Common myeloid progenitor, CD34-positive (primary cell): Measurements from ENCODE around the gene TENM3.

Experiments used
- CTCF ChIA-PET: fragments of 350-600 bp; sonication (Branson Sonifier 250); formaldehyde crosslinking; loops from one replicate; lab custom pipeline; 2021; ENCODE audit warnings: antibody characterized with exemption; lab: Charles Lee
- POLR2A ChIA-PET: fragments of 350-600 bp; sonication (Branson Sonifier 250); formaldehyde crosslinking; loops from one replicate; lab custom pipeline; 2021; ENCODE audit warnings: antibody characterized with exemption; lab: Charles Lee
- DNase-seq, 3 donors: peaks; one replicate each; pipeline versions ENCODE4 v3.0.0 to v3.0.0-alpha.2; 2013
- H3K27ac ChIP-seq, 2 experiments: 1 replicate in 1 of 2; 2 replicates in 1 of 2; pipeline ENCODE4 v1.7.0; 2013; ENCODE audit warnings: inconsistent platforms in 2 of 2, low read length in 2 of 2, mild to moderate bottlenecking in 2 of 2, low read depth in 1 of 2, moderate library complexity in 1 of 2; ENCODE audit not compliant: severe bottlenecking in 2 of 2, insufficient read depth in 1 of 2, poor library complexity in 1 of 2
- H3K27me3 ChIP-seq, 5 experiments: replicated peaks in 2 of 5; 1 replicate in 3 of 5; 2 replicates in 2 of 5; pipeline versions ENCODE4 v1.6.1 to v1.7.0; 2013; ENCODE audit warnings: low read length in 4 of 5, mild to moderate bottlenecking in 2 of 5, moderate library complexity in 2 of 5, inconsistent platforms in 1 of 5; ENCODE audit not compliant: insufficient read depth in 5 of 5, control insufficient read depth in 4 of 5
- H3K36me3 ChIP-seq, 4 experiments: 1 replicate in 2 of 4; 2 replicates in 2 of 4; pipeline versions ENCODE4 v1.6.1 to v1.7.0; 2013; ENCODE audit warnings: low read length in 3 of 4, control low read depth in 1 of 4, mild to moderate bottlenecking in 1 of 4; ENCODE audit not compliant: control insufficient read depth in 4 of 4, insufficient read depth in 4 of 4
- H3K4me1 ChIP-seq, 4 experiments: 1 replicate in 3 of 4; 2 replicates in 1 of 4; pipeline versions ENCODE4 v1.6.1 to v1.7.1; 2013; ENCODE audit warnings: low read length in 3 of 4, mild to moderate bottlenecking in 3 of 4, control low read depth in 1 of 4, inconsistent platforms in 1 of 4, moderate library complexity in 1 of 4; ENCODE audit not compliant: control insufficient read depth in 4 of 4, insufficient read depth in 4 of 4; ENCODE audit errors: control extremely low read depth in 1 of 4
- H3K4me3 ChIP-seq, 7 experiments: 1 replicate in 4 of 7; 2 replicates in 3 of 7; pipeline versions ENCODE4 v1.5.1 to v1.7.0; 2013; ENCODE audit warnings: mild to moderate bottlenecking in 7 of 7, low read length in 6 of 7, moderate library complexity in 6 of 7, inconsistent platforms in 2 of 7, low read depth in 2 of 7, control low read depth in 1 of 7; ENCODE audit not compliant: insufficient read depth in 4 of 7, control insufficient read depth in 1 of 7; ENCODE audit errors: extremely low read depth in 1 of 7
- H3K9me3 ChIP-seq, 5 experiments: 1 replicate in 4 of 5; 2 replicates in 1 of 5; pipeline versions ENCODE4 v1.6.1 to v1.7.1; 2013; ENCODE audit warnings: low read length in 4 of 5, mild to moderate bottlenecking in 2 of 5, inconsistent platforms in 1 of 5, low read depth in 1 of 5, moderate library complexity in 1 of 5; ENCODE audit not compliant: control insufficient read depth in 4 of 5, insufficient read depth in 2 of 5; ENCODE audit errors: control extremely low read depth in 1 of 5
- WGBS: methylation state at CpG from one replicate; pipeline ENCODE4 v1.1.5; 2013; ENCODE audit not compliant: insufficient coverage; 5-methylcytosine and 5-hydroxymethylcytosine counted together

The TENM3 gene

GRCh38 chr4:182827954-182828353 lies 584.8 kb downstream of the TENM3 start:
- H3K4me3 ChIP-seq = no peak overlapping the region
- H3K9me3 ChIP-seq = peaks cover 0 to 3% (median 0%) of the 10 kb centered on the region in 5 experiments
- CTCF ChIA-PET = interaction anchor here (1.3 kb wide), 1 partner anchor 18 kb away, joined by 3 read pairs; no protein-coding TSS in a partner anchor
- DNase-seq = no peak
- POLR2A ChIA-PET = no interaction called here
- no peak overlapping the region for H3K27ac ChIP-seq
- WGBS = 85% methylated on average over 7 of the region's 9 CpGs
- peaks cover 10 to 75% (median 58%) of the 10 kb centered on the region in 4 experiments for H3K4me1 ChIP-seq
- no peaks in the 10 kb centered on the region for H3K36me3 ChIP-seq
- no peaks in the 10 kb centered on the region for H3K27me3 ChIP-seq

DNA sequence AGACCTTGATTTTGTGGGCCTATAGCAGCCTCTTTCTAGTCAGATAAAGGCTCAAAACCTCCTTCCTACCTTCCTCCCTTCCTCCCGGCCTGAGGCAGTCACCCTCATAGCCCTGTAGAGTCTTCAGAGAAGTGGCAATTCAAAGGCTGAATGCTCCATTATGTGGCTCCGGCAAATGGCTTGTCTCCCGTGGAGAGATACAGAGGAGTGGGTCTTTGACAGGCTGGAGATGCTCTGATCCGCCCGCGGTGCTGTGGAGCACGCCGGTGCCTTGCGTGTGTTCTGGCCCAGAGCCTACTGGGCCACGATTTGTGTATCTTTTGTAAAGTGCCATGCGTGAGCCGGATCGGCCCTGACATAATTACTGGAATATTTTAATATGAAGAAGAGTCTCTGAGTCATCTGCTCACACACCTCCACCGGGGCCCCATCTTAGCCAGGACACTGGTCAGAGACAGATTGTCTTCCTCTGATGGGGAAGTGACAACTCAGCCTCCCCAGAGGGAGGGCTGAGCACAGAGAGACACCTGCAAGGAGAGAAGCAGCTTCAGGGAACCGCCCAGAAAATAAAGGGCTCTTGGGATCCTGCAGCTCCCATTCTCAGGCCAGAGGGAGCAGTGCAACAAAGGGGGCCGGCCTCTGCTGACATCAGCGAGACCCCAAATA lies 585.3 kb downstream of the TENM3 start:
- Histone ChIP-seq H3K9me3 (peaks cover 0 to 3% (median 0%) of the 10 kb centered on the region in 5 experiments), H3K4me1 (peaks cover 10 to 71% (median 54%) of the 10 kb centered on the region in 4 experiments), H3K27ac (no peak overlapping the region), H3K36me3 (no peaks in the 10 kb centered on the region), H3K27me3 (no peaks in the 10 kb centered on the region), H3K4me3 (no peak overlapping the region)
- POLR2A ChIA-PET = no interaction called here
- CTCF ChIA-PET = interaction anchor here (1.3 to 1.9 kb wide), 4 partner anchors 14 to 20 kb away, joined by 3 to 5 read pairs (median 4); no protein-coding TSS in a partner anchor
- no peak for DNase-seq
- WGBS = 86% methylated on average over 14 of the region's 17 CpGs

- POLR2A ChIA-PET = no interaction called here
- H3K27ac ChIP-seq = no peak overlapping the region
- 97% methylated on average over 9 of the region's 9 CpGs for WGBS
- no peak overlapping the region for H3K4me3 ChIP-seq
- DNase-seq = no peak
- CTCF ChIA-PET = interaction anchor here (1.1 to 1.9 kb wide), 4 partner anchors 13 to 268 kb away, joined by 3 to 5 read pairs (median 4); no protein-coding TSS in a partner anchor
- peaks cover 10 to 64% (median 48%) of the 10 kb centered on the region in 4 experiments for H3K4me1 ChIP-seq
- peaks cover 0 to 3% (median 0%) of the 10 kb centered on the region in 5 experiments for H3K9me3 ChIP-seq
- H3K27me3 ChIP-seq = no peaks in the 10 kb centered on the region
- no peaks in the 10 kb centered on the region for H3K36me3 ChIP-seq
Measured at GRCh38 chr4:182829196-182829595, 586.0 kb downstream of the TENM3 start.

DNA sequence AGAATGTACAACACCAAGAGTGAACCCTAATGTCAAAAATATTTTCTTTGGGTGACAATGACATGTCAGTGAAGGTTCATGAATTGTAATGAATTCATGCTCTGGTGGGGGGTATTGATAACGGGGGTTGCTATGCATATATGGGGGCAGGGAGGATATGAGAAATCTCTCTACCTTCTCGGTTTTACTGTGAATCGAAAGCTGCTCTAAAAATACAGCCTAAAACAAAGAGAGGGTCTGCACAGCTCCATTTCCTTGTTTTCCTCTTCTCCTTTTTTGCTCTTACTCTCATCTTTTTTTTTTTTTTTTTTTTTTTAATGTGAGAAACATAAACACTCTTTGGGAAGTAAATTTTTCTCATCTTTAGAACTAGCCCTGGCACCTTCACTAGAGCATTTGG lies 588.2 kb downstream of the TENM3 start:
- Histone ChIP-seq H3K36me3 (no peaks in the 10 kb centered on the region), H3K27ac (no peak overlapping the region), H3K4me3 (no peak overlapping the region), H3K27me3 (no peaks in the 10 kb centered on the region), H3K4me1 (peaks cover 10 to 49% (median 30%) of the 10 kb centered on the region in 4 experiments), H3K9me3 (peaks cover 0 to 3% (median 0%) of the 10 kb centered on the region in 5 experiments)
- CTCF ChIA-PET = interaction anchor here (1.6 kb wide), 1 partner anchor 9 kb away, joined by 4 read pairs; no protein-coding TSS in a partner anchor
- WGBS = no CpG with 5 or more reads among the region's 3 CpGs
- POLR2A ChIA-PET = no interaction called here
- no peak for DNase-seq

- no peak overlapping the region for H3K27ac ChIP-seq
- H3K27me3 ChIP-seq = no peaks in the 10 kb centered on the region
- POLR2A ChIA-PET = interaction anchor here (0.6 kb wide), 1 partner anchor 112 kb away, joined by 3 read pairs; no protein-coding TSS in a partner anchor
- DNase-seq = no peak
- WGBS = 100% methylated on average over 2 of the region's 3 CpGs
- CTCF ChIA-PET = no interaction called here
- H3K9me3 ChIP-seq = peaks cover 0 to 3% (median 0%) of the 10 kb centered on the region in 5 experiments
- H3K4me3 ChIP-seq = no peak overlapping the region
- no peaks in the 10 kb centered on the region for H3K36me3 ChIP-seq
- H3K4me1 ChIP-seq = peaks cover 10 to 43% (median 24%) of the 10 kb centered on the region in 4 experiments
Measured at GRCh38 chr4:182832352-182833120, 589.3 kb downstream of the TENM3 start.

- Histone ChIP-seq H3K4me3 (no peak overlapping the region), H3K4me1 (peaks cover under 1 to 19% (median 6%) of the 10 kb centered on the region in 4 experiments), H3K36me3 (no peaks in the 10 kb centered on the region), H3K27ac (no peak overlapping the region), H3K9me3 (peaks cover 0 to 3% (median 0%) of the 10 kb centered on the region in 5 experiments), H3K27me3 (no peaks in the 10 kb centered on the region)
- no peak for DNase-seq
- POLR2A ChIA-PET = no interaction called here
- WGBS = 88% methylated on average over 25 of the region's 26 CpGs
- CTCF ChIA-PET = interaction anchor here (1.9 kb wide), 1 partner anchor 11 kb away, joined by 4 read pairs; no protein-coding TSS in a partner anchor
Measured at GRCh38 chr4:182835006-182835740, 592.0 kb downstream of the TENM3 start.
